Lung (tissue), 12 donors: Measurements from ENCODE around the gene UVSSA. TPM values are rescaled to one million over a fixed set of nuclear protein-coding genes. Genes with fewer than 3 reads are reported as not detected.

ENCODE experiments used
- ATAC-seq: fragments of 200-7000 bp; cut with Tn5 transposase; one replicate; pipeline ENCODE4 v1.9.1; 2020; ENCODE audit warnings: moderate number of reproducible peaks; ENCODE audit not compliant: insufficient read depth, low FRiP score
- DNase-seq, 3 donors: peaks; one replicate each; pipeline ENCODE4 v3.0.0-alpha.2; 2013 to 2017
- H3K27ac ChIP-seq, 2 donors: one replicate each; pipeline ENCODE4 v1.5.1; 2013; ENCODE audit warnings: mild to moderate bottlenecking in 2 of 2, moderate library complexity in 2 of 2, control low read depth in 1 of 2, inconsistent platforms in 1 of 2, low read depth in 1 of 2, low read length in 1 of 2
- H3K27me3 ChIP-seq, 3 donors: one replicate each; pipeline ENCODE4 v1.5.1; 2013; ENCODE audit warnings: low read length in 2 of 3; ENCODE audit not compliant: control insufficient read depth in 3 of 3, insufficient read depth in 3 of 3
- H3K36me3 ChIP-seq, 4 donors: one replicate each; pipeline ENCODE4 v1.5.1; 2013; ENCODE audit warnings: low read length in 4 of 4, mild to moderate bottlenecking in 1 of 4, moderate library complexity in 1 of 4; ENCODE audit not compliant: control insufficient read depth in 4 of 4, insufficient read depth in 4 of 4
- H3K4me1 ChIP-seq, 5 donors: one replicate each; pipeline ENCODE4 v1.5.1; 2013; ENCODE audit warnings: low read length in 5 of 5, mild to moderate bottlenecking in 2 of 5, moderate library complexity in 1 of 5; ENCODE audit not compliant: control insufficient read depth in 5 of 5, insufficient read depth in 5 of 5
- H3K4me3 ChIP-seq: one replicate; pipeline ENCODE4 v1.5.1; 2013; ENCODE audit warnings: mild to moderate bottlenecking, control low read depth, moderate library complexity
- H3K9ac ChIP-seq, 2 donors: one replicate each; pipeline ENCODE4 v1.5.1; 2013; ENCODE audit warnings: low read length in 2 of 2, control low read depth in 1 of 2; ENCODE audit not compliant: insufficient read depth in 1 of 2
- H3K9me3 ChIP-seq, 4 donors: one replicate each; pipeline ENCODE4 v1.5.1; 2013; ENCODE audit warnings: low read length in 3 of 4, mild to moderate bottlenecking in 1 of 4, moderate library complexity in 1 of 4; ENCODE audit not compliant: control insufficient read depth in 4 of 4, insufficient read depth in 3 of 4
- CTCF ChIP-seq: IDR thresholded peaks from 2 replicates; pipeline ENCODE4 v1.5.1; 2012; ENCODE audit warnings: mild to moderate bottlenecking; ENCODE audit errors: control extremely low read depth, extremely low read depth
- WGBS, 2 donors: extraction: QIAGEN DNeasy Blood & Tissue Kit; methylation state at CpG; one replicate each; pipeline ENCODE4 v1.1.7; 2013; 5-methylcytosine and 5-hydroxymethylcytosine counted together
- polyA plus RNA-seq, 2 donors: library from polyadenylated mRNA; stranded (reverse); fragments of 200-250 nt; gene quantifications; one replicate each; pipeline ENCODE4 v1.2.1, GENCODE V29; 2013
- total RNA-seq, 2 donors: library from RNA; depleted of rRNA in 1 of 2; stranded (reverse); fragments of >200 nt in 1 of 2; gene quantifications; one replicate each; pipeline ENCODE4 v1.2.1, GENCODE V29; 2014 to 2021
- donor health status: control.
- donor health status: control.
- donor health status: Bipolar disorder and iron deficiency.
- donor health status: healthy.
- donor health status: DM: yes; HTN: yes; CAD: no.

Gene UVSSA
- total and polyA plus RNA-seq, 4 donors = 9.8 to 50.9 (median 17.7) TPM

DNA sequence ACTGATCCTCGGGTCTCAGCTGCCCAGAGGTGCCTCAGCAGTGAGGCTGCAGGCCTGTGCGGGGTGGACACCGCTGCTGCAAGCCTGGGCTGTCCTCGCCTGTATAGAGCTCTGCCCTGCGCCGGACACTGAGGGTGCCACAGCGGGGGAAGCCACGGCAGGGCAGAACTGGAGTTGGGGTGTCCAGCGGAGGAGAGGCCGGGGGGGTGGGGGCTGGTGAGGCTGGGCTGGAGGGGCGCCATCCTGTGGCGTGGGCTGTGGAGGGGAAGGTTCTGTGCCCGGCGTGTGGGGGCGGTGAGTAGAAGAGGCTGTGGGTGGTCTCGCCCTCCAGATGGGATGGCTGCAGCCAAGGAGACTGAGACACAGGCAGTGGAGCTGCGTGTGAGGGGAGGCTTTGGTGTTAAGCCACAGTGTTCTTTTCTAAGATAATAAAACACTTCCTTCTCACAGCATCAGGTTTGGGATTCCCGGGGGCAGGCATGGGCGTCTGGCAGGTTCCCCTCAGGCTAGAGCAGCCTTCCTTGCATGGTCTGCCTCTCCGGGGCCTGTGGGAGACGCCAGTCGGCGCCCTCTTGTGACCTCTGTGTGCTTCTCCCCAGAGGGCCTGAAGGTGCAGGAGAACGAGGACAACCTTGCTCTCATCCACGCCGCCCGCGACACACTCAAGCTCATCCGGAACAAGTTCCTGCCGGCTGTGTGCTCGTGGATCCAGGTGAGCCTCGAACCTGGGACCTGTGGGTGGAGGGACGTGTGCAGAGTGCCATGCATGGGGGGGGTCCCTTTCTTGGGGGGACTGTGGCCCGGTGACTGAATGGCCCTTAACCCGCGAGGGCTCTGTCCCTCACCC lies 7.4 kb downstream of the UVSSA start:
- no peak for ATAC-seq
- no peaks in the 10 kb centered on the region for H3K27me3 ChIP-seq
- peaks cover 2 to 47% (median 3%) of the 10 kb centered on the region in 4 donors for H3K36me3 ChIP-seq
- no peak for TF ChIP-seq CTCF
- peaks cover 0 to 3% (median 0%) of the 10 kb centered on the region in 5 donors for H3K4me1 ChIP-seq
- DNase-seq = no peak
- H3K9ac ChIP-seq = no peak overlapping the region
- H3K9me3 ChIP-seq = no peaks in the 10 kb centered on the region
- no peak overlapping the region for H3K4me3 ChIP-seq
- H3K27ac ChIP-seq = no peak overlapping the region
- WGBS, 2 donors = 92 to 93% methylated on average over 36 of the region's 36 CpGs

DNA sequence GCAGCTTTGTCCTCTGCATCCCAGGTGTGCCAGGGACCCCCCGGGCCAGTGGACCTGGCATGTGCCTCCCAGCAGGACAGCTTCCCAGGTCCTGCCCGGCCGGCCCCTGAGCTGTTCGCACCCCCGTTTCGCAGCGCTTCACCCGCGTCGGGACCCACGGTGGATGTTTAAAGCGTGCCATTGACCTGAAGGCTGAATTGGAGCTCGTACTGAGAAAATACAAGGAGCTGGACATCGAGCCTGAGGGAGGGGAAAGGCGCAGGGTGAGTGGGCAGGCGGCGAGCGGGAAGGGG lies 7.9 kb downstream of the UVSSA start:
- 94 to 97% methylated on average over 18 of the region's 18 CpGs for WGBS, 2 donors
- Histone ChIP-seq H3K27ac (no peak overlapping the region), H3K27me3 (no peaks in the 10 kb centered on the region), H3K4me1 (peaks cover 0 to 3% (median 0%) of the 10 kb centered on the region in 5 donors), H3K4me3 (no peak overlapping the region), H3K9ac (no peak overlapping the region), H3K9me3 (no peaks in the 10 kb centered on the region), H3K36me3 (peaks cover 2 to 49% (median 3%) of the 10 kb centered on the region in 4 donors)
- DNase-seq = no peak
- TF ChIP-seq CTCF = no peak
- ATAC-seq = no peak

DNA sequence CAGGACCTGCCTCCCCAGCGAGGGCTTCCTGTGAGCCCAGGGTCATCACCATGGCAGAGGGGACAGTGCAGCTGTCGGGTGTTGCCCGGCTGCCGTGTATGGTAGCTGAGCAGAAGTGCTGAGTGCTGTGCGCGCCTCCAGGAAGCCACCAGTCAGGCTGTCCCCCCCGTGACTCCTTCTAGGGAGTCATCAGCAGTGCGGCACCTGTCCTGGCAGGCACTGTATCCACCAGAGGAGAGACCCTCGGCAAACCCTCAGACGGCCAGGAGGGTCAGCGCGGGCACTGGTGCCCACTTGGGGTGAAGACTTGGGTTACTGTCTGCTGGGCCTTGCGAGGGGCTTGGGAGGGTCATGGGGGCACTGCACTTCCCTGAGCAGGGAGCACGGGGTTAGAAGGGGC lies 8.4 kb downstream of the UVSSA start:
- Histone ChIP-seq H3K4me1 (peaks cover 0 to 3% (median 0%) of the 10 kb centered on the region in 5 donors), H3K4me3 (no peak overlapping the region), H3K9me3 (no peaks in the 10 kb centered on the region), H3K36me3 (peaks cover 2 to 47% (median 3%) of the 10 kb centered on the region in 4 donors), H3K27ac (no peak overlapping the region), H3K9ac (no peak overlapping the region), H3K27me3 (no peaks in the 10 kb centered on the region)
- DNase-seq (no peak), ATAC-seq (no peak)
- WGBS, 2 donors = 94 to 96% methylated on average over 14 of the region's 14 CpGs
- TF ChIP-seq CTCF = no peak
